Liver (tissue), 9 donors: ENCODE results near the gene ECHDC3. TPM values are rescaled to one million over a fixed set of nuclear protein-coding genes. Genes with fewer than 3 reads are reported as not detected.

Experiments used
- DNase-seq: peaks from one replicate; pipeline ENCODE4 v3.0.0-alpha.2; 2017; ENCODE audit warnings: low spot score
- H3K27ac ChIP-seq, 2 donors: one replicate each; pipeline ENCODE4 v1.7.0; 2013; ENCODE audit warnings: inconsistent platforms in 2 of 2, low read length in 2 of 2, control low read depth in 1 of 2, low read depth in 1 of 2, mild to moderate bottlenecking in 1 of 2
- H3K27me3 ChIP-seq, 4 donors: one replicate each; pipeline versions ENCODE4 v1.6.1 to v1.7.0; 2013; ENCODE audit warnings: low read length in 3 of 4, inconsistent platforms in 1 of 4, mild to moderate bottlenecking in 1 of 4, moderate library complexity in 1 of 4; ENCODE audit not compliant: control insufficient read depth in 4 of 4, insufficient read depth in 4 of 4
- H3K36me3 ChIP-seq, 4 donors: one replicate each; pipeline versions ENCODE4 v1.6.1 to v1.7.0; 2013; ENCODE audit warnings: low read length in 3 of 4, mild to moderate bottlenecking in 3 of 4, low read depth in 1 of 4, moderate library complexity in 1 of 4; ENCODE audit not compliant: control insufficient read depth in 4 of 4, insufficient read depth in 3 of 4
- H3K4me1 ChIP-seq, 4 donors: one replicate each; pipeline versions ENCODE4 v1.6.1 to v1.7.0; 2013; ENCODE audit warnings: low read length in 3 of 4, mild to moderate bottlenecking in 3 of 4, moderate library complexity in 1 of 4; ENCODE audit not compliant: control insufficient read depth in 4 of 4, insufficient read depth in 4 of 4
- H3K4me3 ChIP-seq, 3 donors: one replicate each; pipeline versions ENCODE4 v1.6.1 to v1.7.0; 2013; ENCODE audit warnings: low read length in 3 of 3, control low read depth in 1 of 3, low read depth in 1 of 3, mild to moderate bottlenecking in 1 of 3
- H3K9ac ChIP-seq, 2 donors: one replicate each; pipeline ENCODE4 v1.7.0; 2013; ENCODE audit warnings: low read length in 2 of 2, mild to moderate bottlenecking in 2 of 2, moderate library complexity in 2 of 2, control low read depth in 1 of 2, low read depth in 1 of 2
- H3K9me3 ChIP-seq, 4 donors: one replicate each; pipeline versions ENCODE4 v1.6.1 to v1.7.0; 2013; ENCODE audit warnings: low read length in 3 of 4; ENCODE audit not compliant: control insufficient read depth in 4 of 4
- EGR1 ChIP-seq, 2 donors: IDR thresholded peaks; 2 replicates each; pipeline ENCODE4 v1.6.1; 2016 to 2018; ENCODE audit warnings: antibody characterized with exemption in 2 of 2, low read depth in 2 of 2
- FOXA1 ChIP-seq: IDR thresholded peaks from 2 replicates; pipeline ENCODE4 v1.6.1; 2016; ENCODE audit warnings: antibody characterized with exemption
- FOXA2 ChIP-seq: IDR thresholded peaks from 2 replicates; pipeline ENCODE4 v1.6.1; 2016; ENCODE audit warnings: antibody characterized with exemption
- HNF4A ChIP-seq, 2 donors: conservative IDR thresholded peaks; 2 replicates each; pipeline ENCODE4 v1.6.1; 2016; ENCODE audit warnings: antibody characterized with exemption in 2 of 2, mild to moderate bottlenecking in 2 of 2
- JUND ChIP-seq, 2 donors: IDR thresholded peaks; 2 replicates each; pipeline ENCODE4 v1.6.1; 2016; ENCODE audit warnings: antibody characterized with exemption in 2 of 2
- RAD21 ChIP-seq, 2 donors: IDR thresholded peaks; 2 replicates each; pipeline ENCODE4 v1.6.1; 2016; ENCODE audit warnings: antibody characterized with exemption in 2 of 2, mild to moderate bottlenecking in 2 of 2
- RXRA ChIP-seq, 2 donors: IDR thresholded peaks; 2 replicates each; pipeline ENCODE4 v1.6.1; 2017 to 2018; ENCODE audit warnings: antibody characterized with exemption in 2 of 2, mild to moderate bottlenecking in 1 of 2
- SP1 ChIP-seq: IDR thresholded peaks from 2 replicates; pipeline ENCODE4 v1.6.1; 2018; ENCODE audit warnings: antibody characterized with exemption, mild to moderate bottlenecking
- TAF1 ChIP-seq: conservative IDR thresholded peaks from 2 replicates; pipeline ENCODE4 v1.6.1; 2016; ENCODE audit warnings: antibody characterized with exemption, mild to moderate bottlenecking
- WGBS: extraction: QIAGEN DNeasy Blood & Tissue Kit; methylation state at CpG from one replicate; pipeline ENCODE4 v1.1.7; 2013; 5-methylcytosine and 5-hydroxymethylcytosine counted together
- polyA plus RNA-seq, 2 donors: library from polyadenylated mRNA; stranded (reverse) in 1 of 2; unstranded in 1 of 2; fragments of 200-250 nt in 1 of 2; fragments of >200 nt in 1 of 2; fragmentation: Nextera tagmentation in 1 of 2; extraction: Ambion mirVana in 1 of 2; gene quantifications; one replicate each; pipeline versions ENCODE4 v1.2.1 to v1.2.3, GENCODE V29; 2013 to 2015
- total RNA-seq, 2 donors: library from RNA; depleted of rRNA; stranded (reverse); fragments of >200 nt; gene quantifications; one replicate each; pipeline ENCODE4 v1.2.3, GENCODE V29; 2014
- TF ChIP-seq, protein P1 (sequence below): IDR thresholded peaks from 2 replicates; pipeline ENCODE4 v1.6.1; 2016; ENCODE audit warnings: antibody characterized with exemption, mild to moderate bottlenecking
- TF ChIP-seq, protein P2 (sequence below): IDR thresholded peaks from 2 replicates; pipeline ENCODE4 v1.6.1; 2016; ENCODE audit warnings: antibody characterized with exemption
- TF ChIP-seq, protein P3 (sequence below): IDR thresholded peaks from 2 replicates; pipeline ENCODE4 v1.6.1; 2016; ENCODE audit warnings: antibody characterized with exemption
- TF ChIP-seq, protein P4 (sequence below): fragments of 150-350 bp; IDR thresholded peaks from 2 replicates; pipeline ENCODE4 v1.5.1; 2017; ENCODE audit warnings: improper control_type of control experiment, low read depth, low read length; ENCODE audit not compliant: missing input control
- TF ChIP-seq, protein P5 (sequence below): IDR thresholded peaks from 2 replicates; pipeline ENCODE4 v1.6.1; 2016; ENCODE audit warnings: antibody characterized with exemption
- donor health status: healthy.
- donor health status: healthy.
- donor health status: healthy.
- donor health status: healthy.
- donor health status: healthy.

ECHDC3 gene
- total and polyA plus RNA-seq, 4 donors = 6.1 to 144 (median 97.3) TPM

DNA sequence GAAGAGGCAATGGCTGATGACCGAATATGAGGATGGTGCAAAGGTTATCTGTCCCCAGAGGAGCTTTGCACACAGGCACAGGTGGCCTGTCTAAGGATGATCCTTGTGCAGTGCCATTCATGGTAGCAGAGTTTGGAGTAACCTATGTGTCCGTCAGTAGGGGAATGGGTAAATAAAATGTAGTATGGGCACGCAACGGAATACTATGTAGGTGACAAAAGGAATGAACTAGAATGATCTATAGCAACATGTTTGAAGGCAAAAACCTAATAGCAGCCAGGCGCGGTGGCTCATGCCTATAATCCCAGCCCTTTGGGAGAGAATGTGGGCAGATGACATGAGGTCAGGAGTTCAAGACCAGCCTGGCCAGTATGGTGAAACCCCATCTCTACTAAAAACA is 41.6 kb upstream of the ECHDC3 start:
- Histone ChIP-seq H3K4me1 (peaks cover 0 to 26% (median 21%) of the 10 kb centered on the region in 4 donors), H3K36me3 (no peaks in the 10 kb centered on the region), H3K27me3 (no peaks in the 10 kb centered on the region), H3K9me3 (no peaks in the 10 kb centered on the region), H3K9ac (no peak overlapping the region), H3K4me3 (no peak overlapping the region), H3K27ac (no peak overlapping the region)
- DNase-seq = no peak
- WGBS = 90% methylated on average over 6 of the region's 6 CpGs
- TF ChIP-seq TAF1 = no peak

DNA sequence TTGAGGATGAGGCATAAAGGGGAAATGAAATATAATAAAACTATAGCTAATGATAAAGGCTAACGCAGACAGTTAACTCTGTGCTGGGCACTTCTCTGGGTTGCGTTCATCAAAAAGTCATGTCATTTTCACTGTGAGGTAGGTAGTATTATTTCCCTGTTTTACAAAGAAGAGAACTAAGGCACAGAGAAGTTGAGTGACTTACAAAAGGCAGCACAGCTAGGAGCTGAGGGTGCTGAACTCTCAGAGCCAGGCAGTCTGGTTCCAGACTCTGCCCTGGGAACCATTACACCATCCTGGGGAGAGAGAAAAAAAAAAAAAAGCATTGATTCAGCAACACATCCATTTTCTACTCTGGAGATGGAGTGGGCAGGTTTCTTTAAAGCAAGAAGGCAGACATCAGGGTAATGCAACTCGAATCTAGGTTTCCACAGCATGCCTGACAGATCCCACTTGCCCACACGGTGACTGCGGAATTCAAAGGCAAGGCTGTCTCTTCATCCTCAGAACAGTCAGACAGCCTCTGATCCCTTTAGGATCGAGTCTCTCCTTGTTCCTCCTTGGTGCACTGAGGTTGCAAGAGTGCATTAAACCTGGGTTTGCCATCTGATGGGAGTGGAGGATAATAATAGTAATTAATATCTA is 40.6 kb upstream of the ECHDC3 start:
- Histone ChIP-seq H3K27me3 (no peaks in the 10 kb centered on the region), H3K9ac (no peak overlapping the region), H3K27ac (no peak overlapping the region), H3K4me3 (no peak overlapping the region), H3K36me3 (no peaks in the 10 kb centered on the region), H3K4me1 (peaks cover 0 to 26% (median 21%) of the 10 kb centered on the region in 4 donors), H3K9me3 (no peaks in the 10 kb centered on the region)
- TF ChIP-seq FOXA1 (no peak), JUND (IDR thresholded peaks at IDR 0.05) (no peak), SP1 (no peak), FOXA2 (no peak), RAD21 (IDR thresholded peaks at IDR 0.05) (no peak), EGR1 (IDR thresholded peaks at IDR 0.05; ENCODE audit: low read depth in 2 of 2) (no peak), HNF4A (conservative IDR thresholded peaks at IDR 0.05) (peak; percentile 25 to 40), RXRA (IDR thresholded peaks at IDR 0.05) (peak; percentile 6 to 10)
- TF ChIP-seq, protein P1, sequence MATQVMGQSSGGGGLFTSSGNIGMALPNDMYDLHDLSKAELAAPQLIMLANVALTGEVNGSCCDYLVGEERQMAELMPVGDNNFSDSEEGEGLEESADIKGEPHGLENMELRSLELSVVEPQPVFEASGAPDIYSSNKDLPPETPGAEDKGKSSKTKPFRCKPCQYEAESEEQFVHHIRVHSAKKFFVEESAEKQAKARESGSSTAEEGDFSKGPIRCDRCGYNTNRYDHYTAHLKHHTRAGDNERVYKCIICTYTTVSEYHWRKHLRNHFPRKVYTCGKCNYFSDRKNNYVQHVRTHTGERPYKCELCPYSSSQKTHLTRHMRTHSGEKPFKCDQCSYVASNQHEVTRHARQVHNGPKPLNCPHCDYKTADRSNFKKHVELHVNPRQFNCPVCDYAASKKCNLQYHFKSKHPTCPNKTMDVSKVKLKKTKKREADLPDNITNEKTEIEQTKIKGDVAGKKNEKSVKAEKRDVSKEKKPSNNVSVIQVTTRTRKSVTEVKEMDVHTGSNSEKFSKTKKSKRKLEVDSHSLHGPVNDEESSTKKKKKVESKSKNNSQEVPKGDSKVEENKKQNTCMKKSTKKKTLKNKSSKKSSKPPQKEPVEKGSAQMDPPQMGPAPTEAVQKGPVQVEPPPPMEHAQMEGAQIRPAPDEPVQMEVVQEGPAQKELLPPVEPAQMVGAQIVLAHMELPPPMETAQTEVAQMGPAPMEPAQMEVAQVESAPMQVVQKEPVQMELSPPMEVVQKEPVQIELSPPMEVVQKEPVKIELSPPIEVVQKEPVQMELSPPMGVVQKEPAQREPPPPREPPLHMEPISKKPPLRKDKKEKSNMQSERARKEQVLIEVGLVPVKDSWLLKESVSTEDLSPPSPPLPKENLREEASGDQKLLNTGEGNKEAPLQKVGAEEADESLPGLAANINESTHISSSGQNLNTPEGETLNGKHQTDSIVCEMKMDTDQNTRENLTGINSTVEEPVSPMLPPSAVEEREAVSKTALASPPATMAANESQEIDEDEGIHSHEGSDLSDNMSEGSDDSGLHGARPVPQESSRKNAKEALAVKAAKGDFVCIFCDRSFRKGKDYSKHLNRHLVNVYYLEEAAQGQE = no peak
- TF ChIP-seq, protein P2, sequence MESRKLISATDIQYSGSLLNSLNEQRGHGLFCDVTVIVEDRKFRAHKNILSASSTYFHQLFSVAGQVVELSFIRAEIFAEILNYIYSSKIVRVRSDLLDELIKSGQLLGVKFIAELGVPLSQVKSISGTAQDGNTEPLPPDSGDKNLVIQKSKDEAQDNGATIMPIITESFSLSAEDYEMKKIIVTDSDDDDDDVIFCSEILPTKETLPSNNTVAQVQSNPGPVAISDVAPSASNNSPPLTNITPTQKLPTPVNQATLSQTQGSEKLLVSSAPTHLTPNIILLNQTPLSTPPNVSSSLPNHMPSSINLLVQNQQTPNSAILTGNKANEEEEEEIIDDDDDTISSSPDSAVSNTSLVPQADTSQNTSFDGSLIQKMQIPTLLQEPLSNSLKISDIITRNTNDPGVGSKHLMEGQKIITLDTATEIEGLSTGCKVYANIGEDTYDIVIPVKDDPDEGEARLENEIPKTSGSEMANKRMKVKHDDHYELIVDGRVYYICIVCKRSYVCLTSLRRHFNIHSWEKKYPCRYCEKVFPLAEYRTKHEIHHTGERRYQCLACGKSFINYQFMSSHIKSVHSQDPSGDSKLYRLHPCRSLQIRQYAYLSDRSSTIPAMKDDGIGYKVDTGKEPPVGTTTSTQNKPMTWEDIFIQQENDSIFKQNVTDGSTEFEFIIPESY = no peak
- TF ChIP-seq, protein P3, sequence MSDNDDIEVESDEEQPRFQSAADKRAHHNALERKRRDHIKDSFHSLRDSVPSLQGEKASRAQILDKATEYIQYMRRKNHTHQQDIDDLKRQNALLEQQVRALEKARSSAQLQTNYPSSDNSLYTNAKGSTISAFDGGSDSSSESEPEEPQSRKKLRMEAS = no peak
- TF ChIP-seq, protein P4, sequence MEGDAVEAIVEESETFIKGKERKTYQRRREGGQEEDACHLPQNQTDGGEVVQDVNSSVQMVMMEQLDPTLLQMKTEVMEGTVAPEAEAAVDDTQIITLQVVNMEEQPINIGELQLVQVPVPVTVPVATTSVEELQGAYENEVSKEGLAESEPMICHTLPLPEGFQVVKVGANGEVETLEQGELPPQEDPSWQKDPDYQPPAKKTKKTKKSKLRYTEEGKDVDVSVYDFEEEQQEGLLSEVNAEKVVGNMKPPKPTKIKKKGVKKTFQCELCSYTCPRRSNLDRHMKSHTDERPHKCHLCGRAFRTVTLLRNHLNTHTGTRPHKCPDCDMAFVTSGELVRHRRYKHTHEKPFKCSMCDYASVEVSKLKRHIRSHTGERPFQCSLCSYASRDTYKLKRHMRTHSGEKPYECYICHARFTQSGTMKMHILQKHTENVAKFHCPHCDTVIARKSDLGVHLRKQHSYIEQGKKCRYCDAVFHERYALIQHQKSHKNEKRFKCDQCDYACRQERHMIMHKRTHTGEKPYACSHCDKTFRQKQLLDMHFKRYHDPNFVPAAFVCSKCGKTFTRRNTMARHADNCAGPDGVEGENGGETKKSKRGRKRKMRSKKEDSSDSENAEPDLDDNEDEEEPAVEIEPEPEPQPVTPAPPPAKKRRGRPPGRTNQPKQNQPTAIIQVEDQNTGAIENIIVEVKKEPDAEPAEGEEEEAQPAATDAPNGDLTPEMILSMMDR = no peak
- TF ChIP-seq, protein P5, sequence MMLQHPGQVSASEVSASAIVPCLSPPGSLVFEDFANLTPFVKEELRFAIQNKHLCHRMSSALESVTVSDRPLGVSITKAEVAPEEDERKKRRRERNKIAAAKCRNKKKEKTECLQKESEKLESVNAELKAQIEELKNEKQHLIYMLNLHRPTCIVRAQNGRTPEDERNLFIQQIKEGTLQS = no peak
- DNase-seq = no peak
- 85% methylated on average over 6 of the region's 6 CpGs for WGBS
